Measurements from ENCODE around the gene MYO16.

Gene MYO16

GRCh38 chr13:109021558-109021957 lies 392.1 kb downstream of the MYO16 start:
- DNase-seq (ENCODE audit: low read depth) = no peak
- H3K4me3 ChIP-seq (ENCODE audit: low read depth, low read length) = no peak overlapping the region
- no peak for TF ChIP-seq CTCF (IDR thresholded peaks at IDR 0.05; ENCODE audit: insufficient read depth, low read depth, low read length, missing control alignments)

GRCh38 chr13:109024611-109025010 lies 395.2 kb downstream of the MYO16 start:
- no peak overlapping the region for H3K4me3 ChIP-seq (ENCODE audit: low read depth, low read length)
- no peak for TF ChIP-seq CTCF (IDR thresholded peaks at IDR 0.05; ENCODE audit: insufficient read depth, low read depth, low read length, missing control alignments)
- DNase-seq (ENCODE audit: low read depth) = no peak

- no peak for DNase-seq (ENCODE audit: low read depth)
- TF ChIP-seq CTCF (IDR thresholded peaks at IDR 0.05; ENCODE audit: insufficient read depth, low read depth, low read length, missing control alignments) = no peak
- H3K4me3 ChIP-seq (ENCODE audit: low read depth, low read length) = no peak overlapping the region
Measured at GRCh38 chr13:109026266-109026665, 396.9 kb downstream of the MYO16 start.

- no peak for TF ChIP-seq CTCF (IDR thresholded peaks at IDR 0.05; ENCODE audit: insufficient read depth, low read depth, low read length, missing control alignments)
- H3K4me3 ChIP-seq (ENCODE audit: low read depth, low read length) = no peak overlapping the region
- DNase-seq (ENCODE audit: low read depth) = no peak
Measured at GRCh38 chr13:109028624-109029023, 399.2 kb downstream of the MYO16 start.

GRCh38 chr13:109033090-109033489 lies 403.7 kb downstream of the MYO16 start:
- TF ChIP-seq CTCF (IDR thresholded peaks at IDR 0.05; ENCODE audit: insufficient read depth, low read depth, low read length, missing control alignments) = no peak
- no peak overlapping the region for H3K4me3 ChIP-seq (ENCODE audit: low read depth, low read length)
- no peak for DNase-seq (ENCODE audit: low read depth)

- no peak for DNase-seq (ENCODE audit: low read depth)
- no peak overlapping the region for H3K4me3 ChIP-seq (ENCODE audit: low read depth, low read length)
- no peak for TF ChIP-seq CTCF (IDR thresholded peaks at IDR 0.05; ENCODE audit: insufficient read depth, low read depth, low read length, missing control alignments)
Measured at GRCh38 chr13:109036078-109036780, 406.8 kb downstream of the MYO16 start.

- no peak for DNase-seq (ENCODE audit: low read depth)
- no peak for TF ChIP-seq CTCF (IDR thresholded peaks at IDR 0.05; ENCODE audit: insufficient read depth, low read depth, low read length, missing control alignments)
- H3K4me3 ChIP-seq (ENCODE audit: low read depth, low read length) = no peak overlapping the region
Measured at GRCh38 chr13:109043636-109044035, 414.2 kb downstream of the MYO16 start.
